Midbrain (tissue), 1 donor: ENCODE results near the gene FAM107B.

Experiments
- DNase-seq: peaks from one replicate; lab custom pipeline; 2025; lab: John Stamatoyannopoulos, UW

FAM107B gene

DNA sequence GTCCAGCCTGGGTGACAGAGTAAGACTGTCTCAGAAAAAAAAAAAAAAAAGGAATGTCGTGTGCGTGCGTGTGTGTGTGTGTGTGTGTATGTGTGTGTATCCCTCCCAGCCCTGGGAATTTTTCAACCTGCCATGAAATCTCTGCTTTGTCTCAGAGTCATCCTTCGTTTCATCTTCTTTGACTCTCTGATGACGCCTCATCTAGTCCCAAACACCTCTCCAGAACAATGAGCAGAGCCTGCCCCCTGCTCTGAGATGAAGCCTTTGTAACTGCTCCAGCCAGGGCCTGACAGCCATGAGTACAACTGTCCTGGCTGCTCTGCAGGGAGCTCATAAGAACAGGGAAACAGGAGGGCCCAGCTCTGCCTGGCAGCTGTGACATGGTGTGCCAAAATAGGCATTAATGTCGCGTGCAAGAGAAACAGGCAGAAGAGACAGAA lies 149.5 kb downstream of the FAM107B start:
- no peak for DNase-seq

DNA sequence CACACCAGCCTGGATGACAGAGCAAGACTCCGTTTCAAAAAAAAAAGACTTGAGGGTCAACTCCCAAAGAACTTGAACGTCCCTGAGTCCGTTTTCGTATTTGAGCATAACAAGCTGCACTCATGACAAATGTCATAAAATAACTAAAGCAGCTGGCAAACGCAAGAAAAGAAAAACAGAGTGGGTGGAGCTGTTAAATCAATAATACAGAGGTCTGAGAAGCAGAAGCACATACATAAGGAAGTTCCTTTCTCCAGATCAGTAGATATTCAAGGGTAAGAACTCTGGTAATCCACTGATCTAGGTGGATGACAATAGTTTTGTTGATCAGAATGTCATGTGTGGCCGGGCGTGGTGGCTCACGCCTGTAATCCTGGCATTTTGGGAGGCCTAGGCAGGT lies 150.1 kb downstream of the FAM107B start:
- DNase-seq = no peak

DNA sequence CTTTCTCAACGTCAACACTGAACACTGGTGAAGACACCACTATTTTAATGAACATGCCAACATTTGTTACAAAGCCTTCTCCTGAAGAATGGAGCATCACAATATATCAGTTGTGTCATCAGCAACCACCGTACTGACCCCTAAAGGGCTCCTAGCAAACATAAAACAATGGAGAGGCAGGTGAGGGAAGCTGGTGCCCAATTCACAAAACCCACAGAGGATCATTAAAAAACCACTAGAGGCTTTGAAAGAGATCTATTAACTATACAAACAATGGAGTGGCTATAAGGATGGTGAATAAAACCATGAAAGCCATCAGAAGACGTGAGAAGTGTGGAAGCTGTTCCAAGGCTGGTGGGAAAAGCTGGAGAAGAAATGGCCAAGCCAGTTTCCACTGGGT lies 150.8 kb downstream of the FAM107B start:
- no peak for DNase-seq

DNA sequence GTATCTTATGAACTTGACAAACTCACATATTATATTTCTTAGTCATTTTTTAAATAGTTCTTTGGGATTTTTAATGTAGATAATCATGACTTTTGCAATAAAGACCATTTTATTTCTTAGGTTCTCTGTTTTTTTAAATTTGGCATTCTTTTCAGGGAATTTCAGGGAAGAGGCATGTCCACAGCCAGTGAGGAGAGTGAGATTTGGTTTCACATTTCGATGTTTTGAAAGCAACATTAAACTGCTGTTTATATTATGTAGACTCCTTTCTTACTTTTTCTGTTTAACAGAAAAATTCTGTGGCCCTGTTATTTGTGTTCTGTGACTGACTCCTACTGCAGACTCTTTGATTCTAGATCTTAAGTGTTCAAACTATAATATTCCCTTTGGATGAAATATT lies 153.7 kb downstream of the FAM107B start:
- no peak for DNase-seq

DNA sequence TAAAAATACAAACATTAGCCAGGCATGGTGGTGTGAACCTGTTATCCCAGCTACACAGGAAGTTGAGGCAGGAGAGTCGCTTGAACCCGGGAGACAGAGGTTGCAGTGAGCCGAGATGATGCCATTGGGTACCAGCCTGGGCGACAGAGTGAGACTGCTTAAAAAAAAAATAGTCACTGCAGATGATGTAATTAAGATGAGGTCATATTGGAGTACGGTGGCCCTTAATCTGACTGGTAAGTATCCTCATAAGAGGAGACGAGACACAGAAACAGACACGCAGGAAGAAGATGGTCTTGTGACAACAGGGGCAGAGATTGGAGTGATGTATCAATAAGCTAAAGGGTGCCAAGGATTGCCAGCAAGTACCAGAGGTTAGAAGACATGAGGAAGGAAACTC lies 156.0 kb downstream of the FAM107B start:
- no peak for DNase-seq

DNA sequence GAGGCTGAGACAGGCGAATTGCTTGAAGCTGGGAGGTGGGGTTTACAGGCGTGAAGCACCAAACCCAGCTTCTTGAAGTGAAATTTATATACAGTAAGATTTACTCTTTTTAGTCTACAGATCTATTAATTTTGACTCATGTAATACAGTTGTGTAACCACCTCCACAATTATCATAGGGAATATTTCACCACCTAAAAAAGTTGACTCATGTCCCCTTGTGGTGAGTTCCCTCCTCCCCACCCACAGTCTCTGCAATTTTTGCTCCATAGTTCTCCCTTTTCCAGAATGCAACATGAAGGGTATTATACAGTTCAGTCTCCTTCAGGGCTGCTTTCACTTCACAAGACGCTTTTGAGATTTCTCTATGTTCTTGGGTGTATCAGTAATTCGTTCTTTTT lies 156.8 kb downstream of the FAM107B start:
- no peak for DNase-seq

DNA sequence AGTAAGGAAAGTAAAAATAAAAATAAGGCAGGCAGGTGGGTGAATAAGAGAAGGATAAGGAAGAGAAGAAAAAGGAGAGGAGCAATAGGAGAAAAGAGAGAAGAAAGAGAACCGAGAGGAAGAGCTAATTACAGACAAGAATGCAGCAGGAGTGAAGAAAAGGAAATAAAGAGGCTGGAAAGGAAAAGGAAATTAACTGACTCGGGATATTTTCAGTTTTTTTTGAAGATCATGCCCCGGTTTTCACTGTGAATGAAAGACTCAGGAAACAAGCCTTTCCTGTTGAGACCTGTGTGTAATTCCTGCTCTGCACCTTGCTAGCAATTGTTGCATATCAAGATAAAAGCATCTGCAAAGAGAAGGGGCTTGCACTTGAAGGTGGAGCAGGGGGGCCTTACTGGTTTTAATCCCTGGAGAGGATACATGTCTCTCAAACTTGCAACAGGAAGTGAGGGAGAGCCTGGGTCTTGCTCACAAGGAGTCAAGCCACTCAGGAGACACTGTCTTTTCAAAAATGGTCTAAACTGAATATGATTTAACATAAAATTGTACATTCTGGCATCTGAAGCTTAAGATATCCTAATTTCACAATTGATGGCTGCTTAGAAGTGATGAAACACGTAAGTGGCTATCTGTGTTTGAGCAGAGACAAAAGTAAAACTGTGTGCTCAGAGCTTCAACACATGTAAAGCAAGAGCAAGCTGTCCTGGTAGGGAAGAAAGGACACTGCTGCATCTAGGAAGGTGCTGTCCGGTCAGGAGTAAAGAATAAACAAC lies 157.6 kb downstream of the FAM107B start:
- no peak for DNase-seq

DNA sequence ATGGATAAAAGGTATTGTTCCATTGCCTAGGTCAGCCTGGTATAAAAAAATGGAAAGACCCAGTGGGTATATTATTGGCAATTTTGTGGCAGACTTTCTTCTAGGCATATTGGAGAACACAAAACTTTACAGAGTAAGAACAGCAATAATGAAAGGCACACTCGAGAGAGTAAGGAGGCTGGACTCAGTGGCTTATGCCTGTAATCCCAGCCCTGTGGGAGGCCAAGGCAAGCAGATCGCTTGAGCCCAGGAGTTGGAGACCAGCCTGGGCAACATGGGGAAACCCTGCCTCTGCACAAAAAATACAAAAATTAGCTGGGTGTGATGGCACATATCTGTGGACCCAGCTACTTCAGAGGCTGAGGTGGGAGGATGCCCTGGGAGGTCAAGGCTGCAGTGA lies 158.2 kb downstream of the FAM107B start:
- DNase-seq = no peak

DNA sequence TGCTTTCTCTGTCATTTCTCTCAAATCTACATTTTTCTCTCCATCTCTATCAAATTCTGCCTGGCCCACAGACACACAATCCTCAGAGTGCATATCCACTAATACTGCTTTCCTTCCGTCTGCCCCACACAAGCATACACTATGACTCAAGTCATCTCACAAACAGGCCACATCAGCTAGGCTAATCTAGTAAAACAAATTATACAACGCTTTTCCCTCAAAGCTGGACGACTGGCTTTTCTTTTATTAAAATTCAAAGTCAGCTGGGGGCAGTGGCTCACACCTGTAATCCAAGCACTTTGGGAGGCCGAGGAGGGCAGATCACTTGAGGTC lies 161.1 kb downstream of the FAM107B start:
- no peak for DNase-seq

DNA sequence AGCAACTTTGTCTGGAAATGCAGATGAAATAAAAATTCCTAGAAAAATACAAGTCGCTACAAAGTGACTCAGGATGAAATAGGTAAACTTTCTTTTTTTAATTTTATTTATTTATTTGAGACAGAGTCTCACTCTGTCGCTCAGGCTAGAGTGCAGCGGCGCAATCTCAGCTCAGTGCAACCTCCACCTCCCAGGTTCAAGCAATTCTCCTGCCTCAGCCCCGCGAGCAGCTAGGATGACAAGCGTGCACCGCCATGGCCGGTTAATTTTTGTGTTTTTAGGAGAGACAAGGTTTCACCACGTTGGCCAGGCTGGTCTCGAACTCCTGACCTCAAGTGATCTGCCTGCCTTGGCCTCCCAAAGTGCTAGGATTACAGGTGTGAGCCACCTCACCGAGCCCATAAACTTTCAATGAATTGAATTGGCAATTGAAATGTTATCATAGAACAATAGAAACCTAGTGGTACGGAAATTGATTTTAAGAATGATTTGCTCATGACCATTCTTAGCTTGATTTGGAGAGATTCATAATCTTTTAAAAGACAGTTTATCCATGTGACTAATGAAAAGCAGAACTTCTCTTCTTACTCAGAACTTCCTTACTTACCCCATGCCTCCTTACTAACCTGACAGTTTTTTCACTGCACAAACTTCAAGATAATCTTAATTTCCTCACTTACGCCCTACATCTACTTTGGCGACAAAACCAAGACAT lies 161.7 kb downstream of the FAM107B start:
- no peak for DNase-seq

DNA sequence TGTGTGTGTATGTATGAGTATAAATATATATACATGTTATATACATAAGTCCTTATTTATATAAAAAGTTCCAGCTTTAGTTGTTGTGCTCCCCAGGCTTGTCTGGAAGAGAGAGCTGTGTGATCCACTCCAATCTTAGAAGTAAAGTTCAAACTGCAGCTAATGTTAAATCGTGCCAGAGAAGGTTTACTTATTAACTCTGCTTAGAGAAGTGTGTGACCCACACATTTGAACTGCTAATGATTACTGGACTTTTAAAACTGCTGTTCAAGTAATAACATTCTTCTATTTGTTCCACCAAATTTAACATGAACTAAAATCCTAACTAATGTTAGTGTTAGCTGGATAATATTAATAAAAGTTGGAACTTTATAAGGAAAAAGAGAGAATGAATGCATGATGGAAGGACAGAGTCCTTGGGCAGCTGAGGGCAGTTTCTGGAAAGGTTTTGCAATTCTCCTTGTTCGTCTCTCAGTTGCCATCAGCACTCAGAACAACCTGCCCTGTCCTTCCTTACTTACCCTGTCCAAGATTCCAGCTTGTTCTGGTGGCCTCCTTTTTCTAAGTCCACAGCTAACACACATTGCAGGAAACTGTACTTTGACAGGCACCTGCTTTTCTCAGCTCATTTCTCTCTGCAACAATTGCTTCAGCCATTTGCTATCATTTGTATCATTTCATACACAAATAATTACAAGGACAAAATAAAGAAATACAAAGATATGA lies 162.6 kb downstream of the FAM107B start:
- DNase-seq = no peak

DNA sequence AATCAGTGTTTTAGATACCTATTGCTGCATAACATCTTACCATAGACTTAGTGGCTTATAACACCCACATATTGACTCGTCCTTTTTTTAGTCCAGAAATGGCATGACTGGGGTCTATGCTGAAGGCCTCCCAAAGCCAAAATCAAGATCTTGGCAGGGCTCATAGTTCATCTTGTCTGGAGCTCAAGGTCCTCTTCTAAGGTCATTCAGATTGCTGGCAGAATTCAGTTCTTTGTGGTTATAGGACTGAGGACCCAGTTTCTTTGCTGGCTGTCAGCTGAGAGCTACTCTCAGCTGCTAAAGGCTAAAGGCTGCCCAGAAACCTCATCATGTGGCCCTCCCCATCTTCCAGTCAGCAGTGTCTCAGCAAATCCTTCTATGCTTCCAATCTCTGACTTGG lies 165.5 kb downstream of the FAM107B start:
- DNase-seq = no peak

DNA sequence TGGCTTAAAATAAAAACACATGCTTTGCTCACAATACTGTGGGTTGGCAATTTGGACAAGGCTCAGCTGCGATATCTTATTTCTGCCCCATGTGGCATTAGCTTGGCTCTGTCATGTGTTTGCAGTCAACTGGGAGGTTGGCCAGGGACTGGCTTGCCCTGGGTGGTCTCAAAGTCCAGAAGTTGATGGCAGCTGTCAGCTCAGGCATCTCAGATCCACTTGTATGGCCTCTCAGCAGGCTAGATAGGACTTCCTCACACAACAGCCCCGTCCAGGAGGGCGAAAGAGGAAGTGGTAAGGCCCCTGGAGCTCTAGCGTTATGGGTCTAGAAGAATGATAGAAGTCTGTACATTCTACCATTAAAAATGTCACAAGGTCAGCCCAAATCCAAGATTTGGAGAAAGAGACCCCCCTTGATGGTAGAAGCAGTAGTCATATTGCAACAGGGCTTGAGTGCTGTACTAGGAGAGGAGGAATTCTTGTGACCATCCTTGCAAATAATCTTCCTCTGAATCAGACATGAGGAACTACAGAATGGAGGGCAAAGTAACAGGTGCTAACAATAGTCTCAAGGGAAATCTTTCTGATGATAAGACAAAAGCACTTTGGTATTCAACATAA lies 166.2 kb downstream of the FAM107B start:
- DNase-seq = peak; percentile 11

DNA sequence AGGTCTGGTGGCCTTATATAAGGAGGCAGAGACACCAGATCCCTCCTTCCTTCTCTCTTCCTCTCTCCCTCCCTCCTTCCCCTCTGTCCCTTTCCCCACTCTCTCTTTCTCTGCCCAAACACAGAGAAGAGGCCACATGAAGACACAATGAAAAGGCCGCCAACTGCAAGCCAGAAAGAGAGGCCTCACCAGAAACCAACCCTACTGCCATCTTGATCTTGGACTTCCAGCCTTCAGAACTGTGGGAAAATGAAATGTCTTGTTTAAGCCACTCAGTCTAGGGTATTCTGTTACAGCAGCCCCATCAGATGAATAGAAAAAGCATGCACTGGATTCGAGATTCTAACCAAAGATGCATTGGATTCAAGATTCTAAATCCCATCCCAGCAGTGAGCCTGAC lies 168.1 kb downstream of the FAM107B start:
- no peak for DNase-seq

DNA sequence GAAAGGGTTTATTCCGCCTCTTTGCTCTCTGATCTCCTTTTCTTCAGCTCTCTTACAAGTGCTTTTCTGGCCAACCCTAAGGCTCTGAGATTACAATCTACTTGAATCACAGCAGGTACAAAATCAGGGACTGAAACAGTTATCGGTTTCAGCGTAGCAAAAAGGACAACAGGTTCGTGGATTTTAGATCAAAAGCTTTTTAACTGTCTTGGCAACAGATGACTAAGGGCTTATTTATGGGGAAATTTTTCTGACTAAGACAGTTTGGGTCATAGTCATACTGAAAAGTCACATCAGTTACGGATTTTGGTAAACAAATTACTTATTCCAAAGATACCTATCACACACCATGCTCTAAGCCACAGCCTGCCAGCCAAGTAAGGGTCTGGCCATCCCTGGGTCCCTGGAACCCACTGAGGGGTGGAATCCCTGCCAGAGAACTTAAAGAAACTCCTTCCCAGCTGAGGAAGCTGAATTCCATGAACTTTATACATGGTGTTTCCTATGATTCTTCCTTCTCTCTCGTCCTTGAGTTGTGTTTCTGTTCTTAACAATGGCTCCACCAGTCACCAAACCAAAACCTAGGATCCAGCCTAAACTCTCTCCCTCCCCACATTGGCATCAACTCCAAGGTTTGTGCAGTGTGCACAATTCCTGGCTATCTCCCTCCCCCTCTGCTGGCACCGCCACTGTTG lies 169.3 kb downstream of the FAM107B start:
- no peak for DNase-seq

DNA sequence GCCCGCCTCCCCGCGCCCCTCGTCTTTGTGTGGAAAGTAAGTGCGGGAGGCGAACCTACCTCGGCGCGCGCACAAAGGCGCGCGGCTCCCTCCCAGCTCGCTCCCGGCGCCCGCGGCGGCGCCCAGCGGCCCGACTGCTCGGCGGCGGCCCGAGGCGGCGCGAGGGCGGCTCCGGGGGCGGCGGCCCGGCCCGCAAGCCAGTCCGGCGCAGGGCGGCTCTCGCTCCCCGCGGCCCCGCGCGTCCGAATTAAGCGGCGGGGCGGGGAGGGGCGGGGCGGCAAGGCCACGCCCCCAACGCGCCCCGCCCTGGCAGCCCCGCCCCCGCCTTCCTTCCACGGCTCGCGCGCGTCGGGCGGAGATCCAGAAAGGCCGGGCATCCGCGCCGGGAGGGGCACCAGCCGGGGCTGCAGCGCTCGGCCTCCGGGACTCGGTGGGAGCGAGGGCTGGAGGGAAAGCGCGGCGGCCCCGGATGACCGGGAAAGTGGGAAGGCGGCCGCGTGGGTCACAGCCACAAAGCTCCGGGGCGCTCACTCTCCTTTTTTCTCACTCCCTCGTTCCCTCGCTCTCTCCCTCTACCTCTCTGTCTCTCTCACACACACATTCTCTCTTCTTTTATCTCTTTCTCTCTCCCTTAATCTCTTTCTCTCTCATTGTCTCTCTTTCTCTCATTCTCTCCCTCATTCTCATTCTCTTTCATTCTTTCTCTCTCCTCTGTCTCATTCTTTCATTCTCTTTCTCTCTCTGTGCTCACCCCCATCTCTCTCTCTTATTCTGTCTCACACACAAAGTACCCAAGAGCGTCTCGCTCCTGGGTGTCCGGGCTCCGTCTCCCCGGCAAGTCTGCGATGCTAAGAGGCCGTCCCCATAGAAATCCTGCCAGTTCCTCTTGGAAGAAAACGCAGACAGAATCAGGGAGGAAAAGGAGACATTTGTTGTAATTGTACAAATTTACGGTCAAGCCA lies 170.2 kb downstream of the FAM107B start:
- DNase-seq = peak; percentile 93

DNA sequence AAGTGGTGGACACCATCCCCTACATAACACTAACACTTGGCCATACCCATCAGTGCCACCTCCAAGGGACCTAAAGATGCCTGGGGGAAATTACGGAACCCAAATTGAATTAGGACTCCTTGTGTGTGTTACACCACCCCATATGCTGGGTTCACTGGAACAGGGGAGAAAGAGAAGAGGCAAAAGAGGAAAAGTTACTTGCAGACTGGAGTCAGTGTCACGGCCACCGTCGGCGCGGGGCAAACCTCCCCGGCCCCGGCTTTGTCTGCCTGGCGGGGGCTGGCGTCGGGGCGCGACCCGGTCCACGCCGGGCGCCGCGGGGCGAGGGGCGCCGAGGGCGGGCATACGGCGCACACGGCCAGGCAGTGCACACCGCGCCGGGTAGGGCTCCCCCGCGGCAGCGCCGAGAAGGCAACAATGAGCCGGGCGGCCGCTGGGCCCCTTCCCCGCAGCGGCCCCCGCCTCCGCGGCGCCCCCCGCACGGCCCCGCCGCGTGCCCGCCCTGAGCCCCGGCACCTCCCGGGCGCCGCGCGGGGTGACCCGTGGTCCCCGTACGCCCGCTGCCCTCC lies 171.1 kb downstream of the FAM107B start:
- no peak for DNase-seq

DNA sequence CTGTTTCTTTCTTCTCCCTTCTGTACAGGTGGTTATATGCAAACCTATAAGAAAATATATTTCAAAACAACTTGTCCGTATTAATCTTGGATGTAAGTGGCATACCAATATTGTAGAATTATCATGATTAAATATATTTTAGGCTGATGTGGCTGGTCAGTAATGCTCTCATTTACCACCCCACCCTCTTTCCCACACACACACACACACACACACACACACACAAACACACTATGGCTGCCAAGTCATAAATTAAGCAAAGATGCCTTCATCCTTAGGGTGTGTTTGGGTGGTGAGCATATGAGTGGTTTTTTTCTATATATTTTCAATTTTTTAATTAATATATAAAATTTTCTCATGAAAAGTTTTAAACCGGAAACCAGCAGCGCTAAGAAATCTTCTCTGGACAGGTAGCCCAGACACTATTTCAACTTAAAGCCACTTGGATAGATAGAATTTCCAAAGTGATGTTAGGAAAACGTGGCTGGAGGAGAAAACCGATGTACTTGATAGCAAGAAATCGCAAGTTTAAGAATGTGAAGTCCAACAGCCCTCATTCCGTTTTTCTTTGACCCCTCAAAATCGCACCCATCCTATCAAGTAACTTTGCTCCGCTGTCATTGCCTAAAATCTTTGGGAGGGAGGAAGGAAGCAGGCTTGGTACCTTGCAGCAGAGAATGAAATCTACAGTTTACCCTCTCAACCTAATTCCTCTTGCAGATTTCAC lies 171.7 kb downstream of the FAM107B start:
- no peak for DNase-seq

DNA sequence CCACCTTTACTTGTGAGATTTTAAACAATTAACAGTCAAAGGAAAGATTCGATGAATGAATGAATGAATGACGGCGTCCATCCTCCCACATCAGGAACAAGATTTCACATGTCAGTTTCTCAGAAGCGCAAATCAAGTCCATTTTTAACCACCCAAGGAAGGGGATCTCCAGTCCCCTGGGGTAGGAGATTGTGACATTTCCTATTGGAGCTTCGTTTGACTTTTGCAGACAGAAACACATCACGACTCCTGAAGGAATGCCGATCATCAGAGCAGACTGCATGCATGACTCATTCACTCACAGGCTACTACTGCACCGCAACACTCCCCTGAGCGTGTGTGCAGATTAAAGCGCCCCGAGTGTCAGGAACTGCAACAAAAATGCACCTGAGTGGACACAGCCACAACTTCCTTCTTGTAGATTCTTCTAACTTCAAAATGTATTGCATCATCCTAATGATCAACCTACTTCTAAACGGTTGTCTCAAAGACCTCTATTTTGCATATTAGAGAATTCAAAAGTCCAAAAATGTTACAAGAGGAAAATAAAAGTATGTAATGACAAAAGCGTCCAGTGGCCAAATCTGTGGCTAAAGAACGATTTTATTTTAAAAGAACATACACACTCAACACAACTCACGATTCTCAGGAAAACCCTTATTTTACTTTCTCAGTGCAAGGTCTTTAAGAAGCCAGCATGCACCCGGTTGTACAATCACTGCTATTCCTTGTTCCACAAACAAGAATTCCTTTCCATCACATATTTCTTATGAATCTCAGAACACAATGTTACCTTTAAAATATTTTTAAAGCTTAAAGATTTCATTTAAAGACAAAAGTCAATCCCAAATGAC lies 172.6 kb downstream of the FAM107B start:
- DNase-seq = no peak
